Amygdala (tissue), 56 donors: ENCODE measurements around the gene CBARP.
"Not testable (repeated sequence)": the region's sequence is repeated elsewhere in the genome, so short reads cannot be mapped to it uniquely, and the experiment has no call there.

Source experiments
- DNase-seq, 56 donors: peaks; one replicate each; lab custom pipeline; 2025; lab: John Stamatoyannopoulos, UW

Gene CBARP

DNA sequence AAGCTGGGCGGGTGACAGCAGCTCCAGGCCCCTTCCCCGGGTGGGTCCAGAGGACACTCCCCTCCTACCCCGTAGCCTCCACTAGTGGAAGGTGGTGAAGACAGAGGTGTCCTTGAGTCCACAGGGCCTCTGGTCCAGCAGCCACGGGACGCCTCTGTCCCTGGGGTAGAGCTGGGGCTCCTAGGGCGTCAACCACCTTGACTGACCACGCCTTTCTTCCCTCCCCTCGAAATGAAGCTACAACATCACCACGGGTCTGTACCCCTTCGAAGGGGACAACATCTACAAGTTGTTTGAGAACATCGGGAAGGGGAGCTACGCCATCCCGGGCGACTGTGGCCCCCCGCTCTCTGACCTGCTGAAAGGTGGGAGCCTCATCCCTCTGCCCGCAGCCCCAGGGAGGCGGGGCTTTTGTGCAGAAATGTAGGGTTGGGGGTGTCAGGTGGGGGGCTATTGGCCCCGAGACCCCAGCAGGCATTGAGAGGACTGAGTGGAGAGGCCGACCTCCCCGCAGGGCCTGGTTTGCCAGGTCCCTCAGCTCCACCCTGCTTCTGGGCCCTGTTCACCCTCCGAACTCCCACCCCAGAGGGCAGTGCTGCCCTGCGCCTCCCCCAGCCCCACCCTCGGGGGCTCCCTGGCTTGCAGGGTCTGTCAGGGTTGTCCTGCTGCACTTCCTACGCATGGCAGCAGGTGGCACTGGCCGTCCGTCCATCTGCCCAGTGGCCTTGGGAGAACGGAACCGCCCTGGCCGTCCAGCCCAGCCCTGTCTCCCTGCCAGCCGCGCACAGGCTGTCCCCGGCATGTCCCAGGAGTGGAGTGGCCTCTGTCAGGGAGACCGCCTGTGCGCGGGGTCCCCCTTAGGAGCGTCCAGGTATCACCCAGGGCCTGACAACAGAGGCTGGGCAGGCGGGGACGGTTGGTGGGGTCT is 16.6 kb downstream of the CBARP start:
- peak in 40 of 56 donors; percentile 18 to 81 (median 52) for DNase-seq

DNA sequence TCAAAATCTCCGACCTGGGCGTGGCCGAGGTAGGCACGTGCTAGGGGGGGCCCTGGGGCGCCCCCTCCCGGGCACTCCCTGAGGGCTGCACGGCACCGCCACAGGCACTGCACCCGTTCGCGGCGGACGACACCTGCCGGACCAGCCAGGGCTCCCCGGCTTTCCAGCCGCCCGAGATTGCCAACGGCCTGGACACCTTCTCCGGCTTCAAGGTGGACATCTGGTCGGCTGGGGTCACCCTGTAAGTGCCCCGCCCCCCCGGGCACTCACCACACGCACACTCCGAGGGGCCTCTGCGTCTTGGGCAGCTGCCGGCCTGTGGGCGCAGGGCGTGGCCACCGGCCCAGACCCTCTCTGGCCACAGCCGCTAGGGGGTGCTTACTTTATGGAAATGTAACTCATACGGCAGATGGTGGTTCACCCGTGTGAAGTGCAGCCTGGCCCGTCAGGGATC is 17.3 kb downstream of the CBARP start:
- DNase-seq: no peak

DNA sequence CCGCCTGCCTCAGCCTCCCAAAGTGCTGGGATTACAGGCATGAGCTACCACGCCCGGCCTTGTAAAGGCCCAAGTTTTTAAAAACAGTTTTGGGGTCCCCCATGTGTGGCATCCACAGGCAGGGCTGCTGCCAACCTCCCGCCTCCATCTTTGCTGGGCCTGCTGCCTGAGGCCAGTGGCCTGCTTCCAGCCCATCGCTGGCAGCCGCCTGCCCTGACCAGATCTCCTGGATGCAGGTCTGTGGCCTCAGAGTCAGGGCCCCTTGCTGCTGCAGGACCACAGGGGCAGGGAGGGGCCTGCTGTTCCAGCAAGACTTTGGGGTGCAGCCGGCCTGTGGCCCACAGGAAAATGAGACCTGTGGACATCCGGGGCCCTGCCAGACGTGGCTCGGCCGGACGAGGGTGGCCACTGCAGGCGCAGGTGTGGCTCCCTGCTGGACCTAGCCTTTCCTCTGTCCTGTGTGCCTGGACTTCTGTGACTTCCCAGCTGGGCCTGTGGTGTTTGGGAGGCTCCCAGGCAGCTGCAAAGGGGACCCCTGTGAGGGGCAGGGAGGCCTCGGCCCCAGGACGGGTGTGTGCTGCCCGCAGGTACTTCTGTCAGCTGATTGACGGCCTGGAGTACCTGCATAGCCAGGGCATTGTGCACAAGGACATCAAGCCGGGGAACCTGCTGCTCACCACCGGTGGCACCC is 17.9 kb downstream of the CBARP start:
- DNase-seq: no peak

GRCh38 chr19:1218751-1219567 is 18.8 kb downstream of the CBARP start:
- no peak for DNase-seq

DNA sequence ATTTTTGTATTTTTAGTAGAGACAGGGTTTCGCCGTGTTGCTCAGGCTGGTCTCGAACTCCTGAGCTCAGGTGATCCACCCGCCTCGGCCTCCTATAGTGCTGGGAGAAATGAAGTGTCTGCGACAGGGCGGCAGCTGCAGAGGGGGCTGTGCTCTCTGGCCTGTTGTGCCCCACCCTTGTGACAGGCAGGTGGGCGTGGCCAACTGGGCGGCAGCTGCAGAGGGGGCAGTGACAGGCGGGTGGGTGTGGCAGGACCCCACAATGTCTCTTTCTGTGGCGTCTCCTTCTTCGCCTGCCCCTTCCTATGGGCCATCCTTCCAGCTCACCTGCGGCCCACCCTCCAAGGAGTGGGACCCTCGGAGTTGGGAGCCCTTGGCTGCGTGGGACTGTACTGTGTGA is 20.4 kb downstream of the CBARP start:
- no peak for DNase-seq

- DNase-seq: no peak
These were observed 21.0 kb downstream of the CBARP start for GRCh38 chr19:1216756-1217155.

GRCh38 chr19:1214862-1215731 is 22.7 kb downstream of the CBARP start:
- DNase-seq: peak in 41 of 56 donors; percentile 29 to 77 (median 58)

DNA sequence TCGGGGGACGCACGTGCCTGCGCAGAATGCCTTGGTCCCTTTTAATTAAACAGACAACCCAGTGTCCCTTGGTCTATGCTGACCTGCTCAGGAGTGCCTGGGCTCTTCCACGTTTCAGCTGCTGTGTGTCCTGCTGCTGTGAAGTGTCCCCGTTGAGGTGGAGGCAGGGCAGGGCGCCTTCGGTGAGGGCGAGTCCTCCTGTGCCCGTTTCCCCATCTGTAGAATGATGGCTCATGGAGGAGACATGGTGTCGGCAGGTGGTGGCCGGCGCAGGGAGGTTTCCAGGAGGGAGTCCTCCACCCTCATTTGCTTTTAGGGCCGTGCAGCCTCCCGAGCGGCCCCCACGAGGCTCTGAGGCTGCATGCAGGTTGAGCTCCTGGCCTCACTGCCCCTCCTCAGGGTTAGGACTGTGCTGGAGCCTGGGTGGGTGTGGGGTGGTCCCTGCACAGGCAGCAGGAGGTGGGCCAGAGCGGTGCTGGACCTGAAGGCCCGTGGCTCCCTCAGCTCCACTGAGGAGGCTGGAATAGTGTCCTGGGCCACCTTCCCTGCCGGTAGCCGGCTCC is 23.4 kb downstream of the CBARP start:
- DNase-seq: no peak

- peak in 32 of 56 donors; percentile 16 to 65 (median 39) for DNase-seq
These were observed 24.2 kb downstream of the CBARP start for GRCh38 chr19:1213391-1214286.

DNA sequence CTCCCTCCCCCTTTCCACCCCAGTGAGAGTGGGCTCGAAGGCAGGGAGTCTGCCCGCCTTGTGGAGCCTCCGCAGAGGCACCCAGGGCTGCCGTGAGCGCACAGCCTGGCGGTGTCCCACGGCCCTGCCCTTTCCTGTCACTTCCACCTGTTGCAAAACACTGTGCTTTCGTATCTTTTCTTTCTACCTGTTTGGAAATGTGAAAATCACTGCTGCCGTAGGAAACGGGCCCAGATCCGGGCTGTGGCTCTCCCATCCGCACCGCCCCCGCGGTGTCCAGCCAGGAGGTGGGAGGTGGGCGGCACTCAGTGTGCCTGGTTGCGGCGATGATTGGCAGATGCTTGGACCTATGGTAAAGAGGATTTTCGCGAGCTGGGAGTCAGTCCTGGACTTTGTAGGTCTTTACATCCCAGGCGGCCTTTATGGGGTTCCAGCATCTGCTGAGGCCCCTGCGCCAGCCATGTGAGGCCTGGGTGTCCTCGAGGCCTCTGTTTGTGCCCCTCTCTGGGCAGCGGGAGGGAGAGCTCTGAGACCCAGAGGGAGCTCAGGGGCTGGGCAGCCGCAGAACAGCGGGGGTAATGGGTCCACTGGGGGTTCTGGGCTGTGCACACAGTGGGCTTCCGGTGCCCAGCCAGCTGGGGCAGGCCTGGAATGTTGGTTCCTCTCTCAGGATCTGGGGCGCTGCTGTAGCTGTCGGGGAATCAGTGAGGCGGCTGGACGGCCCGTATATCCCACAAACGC is 26.1 kb downstream of the CBARP start:
- DNase-seq: peak in 5 of 56 donors; percentile 18 to 40 (median 30)

DNA sequence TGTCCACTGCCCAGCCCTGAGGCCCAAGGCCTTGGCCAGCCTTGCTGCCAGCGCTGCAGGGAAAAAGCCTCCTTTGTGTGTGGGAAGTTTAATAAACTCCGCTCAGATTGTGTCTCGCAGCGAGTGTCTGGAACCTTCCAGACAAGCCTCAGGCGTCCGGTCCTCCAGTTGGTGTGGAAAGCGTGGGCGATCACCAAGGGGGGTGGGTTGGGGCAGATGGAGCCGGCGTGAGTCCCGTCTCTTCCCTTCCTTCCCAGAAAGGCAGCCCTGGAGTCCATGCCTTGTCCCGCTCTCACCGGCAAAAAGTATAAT is 27.6 kb downstream of the CBARP start:
- peak in 44 of 56 donors; percentile 10 to 83 (median 58) for DNase-seq

DNA sequence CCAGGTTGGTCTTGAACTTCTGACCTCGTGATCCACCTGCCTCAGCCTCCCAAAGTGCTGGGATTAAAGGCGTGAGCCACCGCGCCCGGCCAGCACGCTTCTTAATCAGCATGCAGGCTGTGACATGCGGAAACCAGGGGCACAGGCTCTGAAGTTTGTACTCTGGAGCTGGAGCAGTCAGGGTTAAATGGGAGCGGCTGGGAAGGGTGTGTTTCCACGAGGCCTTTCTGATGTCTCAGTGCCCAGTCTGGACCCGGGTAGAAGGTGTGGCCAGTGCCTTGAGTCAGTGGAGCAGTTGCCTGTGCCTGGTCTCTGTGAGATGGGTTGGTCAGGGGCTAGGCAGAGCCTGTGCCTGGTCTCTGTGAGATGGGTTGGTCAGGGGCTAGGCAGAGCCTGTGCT is 29.0 kb downstream of the CBARP start:
- DNase-seq: not testable (repeated sequence)

GRCh38 chr19:1206864-1207450 is 30.8 kb downstream of the CBARP start:
- DNase-seq: peak in 5 of 56 donors; percentile 9 to 59 (median 20)

DNA sequence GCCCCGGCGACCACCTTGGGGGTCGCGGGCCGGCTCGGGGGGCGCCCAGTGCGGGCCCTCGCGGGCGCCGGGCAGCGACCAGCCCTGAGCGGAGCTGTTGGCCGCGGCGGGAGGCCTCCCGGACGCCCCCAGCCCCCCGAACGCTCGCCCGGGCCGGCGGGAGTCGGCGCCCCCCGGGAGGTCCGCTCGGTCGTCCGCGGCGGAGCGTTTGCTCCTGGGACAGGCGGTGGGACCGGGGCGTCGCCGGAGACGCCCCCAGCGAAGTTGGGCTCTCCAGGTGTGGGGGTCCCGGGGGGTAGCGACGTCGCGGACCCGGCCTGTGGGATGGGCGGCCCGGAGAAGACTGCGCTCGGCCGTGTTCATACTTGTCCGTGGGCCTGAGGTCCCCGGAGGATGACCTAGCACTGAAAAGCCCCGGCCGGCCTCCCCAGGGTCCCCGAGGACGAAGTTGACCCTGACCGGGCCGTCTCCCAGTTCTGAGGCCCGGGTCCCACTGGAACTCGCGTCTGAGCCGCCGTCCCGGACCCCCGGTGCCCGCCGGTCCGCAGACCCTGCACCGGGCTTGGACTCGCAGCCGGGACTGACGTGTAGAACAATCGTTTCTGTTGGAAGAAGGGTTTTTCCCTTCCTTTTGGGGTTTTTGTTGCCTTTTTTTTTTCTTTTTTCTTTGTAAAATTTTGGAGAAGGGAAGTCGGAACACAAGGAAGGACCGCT is 31.5 kb downstream of the CBARP start:
- no peak for DNase-seq

- peak; percentile 70 to 99 (median 97) for DNase-seq
These were observed 32.4 kb downstream of the CBARP start, which contains the start of gene STK11 for GRCh38 chr19:1205114-1206099. Gene STK11 (plus strand): TSS chr19:1205778. CDS start chr19:1206914, 1,136 bp downstream.
